SK-N-SH (cell line): ENCODE data around the gene SGCB. TPM values are rescaled to one million over a fixed set of nuclear protein-coding genes. Genes with fewer than 3 reads are reported as not detected.

Experiments
- CTCF ChIA-PET: fragments of 300-600, 350-600 bp; formaldehyde crosslinking; extraction: SDS; loops from one replicate; lab custom pipeline; 2021; lab: Yijun Ruan, JAX
- POLR2A ChIA-PET: fragments of 350-600 bp; sonication (Branson Sonifier 250); formaldehyde crosslinking; extraction: SDS; loops from one replicate; lab custom pipeline; 2020; ENCODE audit warnings: antibody characterized with exemption, inconsistent platforms; lab: Yijun Ruan, JAX
- DNase-seq: peaks from one replicate; pipeline ENCODE4 v3.0.0; 2012
- H2AFZ ChIP-seq: fragments of 200-600 bp; sonication (generic); 2 replicates; pipeline ENCODE4 v1.8.1; 2016; ENCODE audit warnings: antibody characterized with exemption, mild to moderate bottlenecking, low read depth
- H3F3A ChIP-seq: fragments of 200-600 bp; sonication (generic); replicated peaks from 2 replicates; pipeline ENCODE3; 2016; ENCODE audit warnings: antibody characterized with exemption, mild to moderate bottlenecking; ENCODE audit not compliant: insufficient read depth
- H3K27ac ChIP-seq, 2 experiments: fragments of 200-500 bp in 1 of 2; fragments of 200-600 bp in 1 of 2; sonication (Bioruptor generic) in 1 of 2; sonication (generic), shearing (Covaris generic) in 1 of 2; 2 replicates each; pipeline versions ENCODE4 v1.5.1 to v1.6.1; 2014 to 2016; ENCODE audit warnings: low read depth in 2 of 2, inconsistent platforms in 1 of 2, low read length in 1 of 2, mild to moderate bottlenecking in 1 of 2, mixed read lengths in 1 of 2
- H3K27me3 ChIP-seq: fragments of 200-600 bp; sonication (generic), shearing (Covaris generic); 2 replicates; pipeline ENCODE4 v1.6.1; 2016; ENCODE audit warnings: mixed run types; ENCODE audit not compliant: insufficient read depth
- H3K36me3 ChIP-seq, 2 experiments: fragments of 200-500 bp in 1 of 2; fragments of 200-600 bp in 1 of 2; sonication (Bioruptor generic) in 1 of 2; sonication (generic) in 1 of 2; replicated peaks in 1 of 2; 2 replicates each; pipeline versions ENCODE3 to v1.5.1; 2014 to 2016; ENCODE audit warnings: low read length in 1 of 2, mild to moderate bottlenecking in 1 of 2; ENCODE audit not compliant: insufficient read depth in 2 of 2, control insufficient read depth in 1 of 2
- H3K4me1 ChIP-seq, 2 experiments: fragments of 200-500 bp in 1 of 2; fragments of 200-600 bp in 1 of 2; sonication (Bioruptor generic) in 1 of 2; sonication (generic), shearing (Covaris generic) in 1 of 2; 2 replicates each; pipeline versions ENCODE4 v1.5.1 to v1.6.1; 2014 to 2016; ENCODE audit warnings: low read depth in 1 of 2, low read length in 1 of 2, mixed run types in 1 of 2; ENCODE audit not compliant: insufficient read depth in 2 of 2, control insufficient read depth in 1 of 2
- H3K4me2 ChIP-seq: fragments of 200-600 bp; sonication (generic), shearing (Covaris generic); 2 replicates; pipeline ENCODE4 v1.6.1; 2017; ENCODE audit warnings: mixed run types
- H3K4me3 ChIP-seq, 2 experiments: fragments of 200-500 bp in 1 of 2; fragments of 200-600 bp in 1 of 2; sonication (Bioruptor generic) in 1 of 2; sonication (generic), shearing (Covaris generic) in 1 of 2; 2 replicates each; pipeline versions ENCODE4 v1.5.1 to v1.8.1; 2014 to 2016; ENCODE audit warnings: low read depth in 2 of 2, inconsistent platforms in 1 of 2, low read length in 1 of 2, mild to moderate bottlenecking in 1 of 2, mixed read lengths in 1 of 2, moderate library complexity in 1 of 2
- H3K79me2 ChIP-seq: fragments of 200-600 bp; sonication (generic); 2 replicates; pipeline ENCODE4 v1.8.1; 2017; ENCODE audit warnings: mild to moderate bottlenecking; ENCODE audit not compliant: insufficient read depth
- H3K9ac ChIP-seq: fragments of 200-600 bp; sonication (generic); 2 replicates; pipeline ENCODE4 v1.6.1; 2017; ENCODE audit warnings: mixed run types
- H3K9me2 ChIP-seq: fragments of 200-600 bp; sonication (generic); 2 replicates; pipeline ENCODE4 v1.6.1; 2017; ENCODE audit warnings: mixed run types
- H3K9me3 ChIP-seq: fragments of 200-600 bp; sonication (generic); 2 replicates; pipeline ENCODE4 v1.6.1; 2017; ENCODE audit warnings: mixed run types, mild to moderate bottlenecking, moderate library complexity
- H4K20me1 ChIP-seq: fragments of 200-600 bp; sonication (generic); 2 replicates; pipeline ENCODE4 v1.6.1; 2017; ENCODE audit warnings: mild to moderate bottlenecking, mixed run types; ENCODE audit not compliant: insufficient read depth
- CHD2 ChIP-seq: fragments of 150-350 bp; IDR thresholded peaks from 2 replicates; pipeline ENCODE4 v1.6.1; 2018; ENCODE audit warnings: low read length; ENCODE audit not compliant: partially characterized antibody
- FOXJ3 ChIP-seq: sonication (generic); formaldehyde crosslinking; IDR thresholded peaks from 2 replicates; pipeline ENCODE4 v1.5.1; 2020; ENCODE audit warnings: mild to moderate bottlenecking, missing genetic modification reagents
- IRF3 ChIP-seq: fragments of 150-350 bp; IDR thresholded peaks from 2 replicates; pipeline ENCODE4 v1.6.1; 2016; ENCODE audit warnings: mild to moderate bottlenecking, low read depth, low read length
- JUND ChIP-seq: IDR thresholded peaks from 2 replicates; pipeline ENCODE4 v1.4.0; 2012
- MEF2A ChIP-seq: IDR thresholded peaks from 2 replicates; pipeline ENCODE4 v1.4.0; 2012; ENCODE audit warnings: low read depth, borderline replicate concordance
- MXI1 ChIP-seq: IDR thresholded peaks from 2 replicates; pipeline ENCODE4 v1.6.1; 2012; ENCODE audit warnings: mild to moderate bottlenecking, low read depth, low read length, improper control_type of control experiment
- NFIC ChIP-seq: IDR thresholded peaks from 2 replicates; pipeline ENCODE4 v1.4.0; 2012; ENCODE audit warnings: borderline replicate concordance
- NRF1 ChIP-seq: IDR thresholded peaks from 2 replicates; pipeline ENCODE4 v1.6.1; 2012; ENCODE audit warnings: low read depth, mild to moderate bottlenecking, low read length
- PBX3 ChIP-seq: IDR thresholded peaks from 2 replicates; pipeline ENCODE4; 2012
- POLR2AphosphoS5 ChIP-seq: IDR thresholded peaks from 2 replicates; pipeline ENCODE4 v1.6.1; 2012; ENCODE audit warnings: low read depth, low read length
- RAD21 ChIP-seq: IDR thresholded peaks from 2 replicates; pipeline ENCODE4 v1.6.1; 2012; ENCODE audit warnings: mild to moderate bottlenecking, low read length
- RCOR1 ChIP-seq: fragments of 150-350 bp; IDR thresholded peaks from 2 replicates; pipeline ENCODE4 v1.6.1; 2017; ENCODE audit warnings: antibody characterized with exemption, low read length
- RFX5 ChIP-seq: IDR thresholded peaks from 2 replicates; pipeline ENCODE4 v1.6.1; 2012; ENCODE audit warnings: mild to moderate bottlenecking, improper control_type of control experiment, low read length
- TAF1 ChIP-seq: IDR thresholded peaks from 2 replicates; pipeline ENCODE4 v1.6.1; 2012; ENCODE audit warnings: low read depth, mild to moderate bottlenecking, low read length, moderate library complexity, borderline replicate concordance
- TEAD4 ChIP-seq: IDR thresholded peaks from 2 replicates; pipeline ENCODE4 v1.4.0; 2012; ENCODE audit warnings: mild to moderate bottlenecking, borderline replicate concordance; ENCODE audit not compliant: insufficient read depth
- YY1 ChIP-seq: IDR thresholded peaks from 2 replicates; pipeline ENCODE4 v1.4.0; 2012; ENCODE audit warnings: low read depth, mild to moderate bottlenecking
- ZBTB33 ChIP-seq: IDR thresholded peaks from 2 replicates; pipeline ENCODE4 v1.4.0; 2012; ENCODE audit warnings: low read depth, borderline replicate concordance
- polyA plus RNA-seq, 3 experiments: library from polyadenylated mRNA; depleted of rRNA; stranded (reverse); fragments of >200 nt; gene quantifications; 2 replicates each; pipeline ENCODE4 v1.2.3, GENCODE V29; 2012
- TF ChIP-seq, protein P1 (sequence below): IDR thresholded peaks from 2 replicates; pipeline ENCODE4 v1.6.1; 2012; ENCODE audit warnings: mild to moderate bottlenecking, low read depth, low read length, moderate library complexity

SGCB gene
- polyA plus RNA-seq, 1 of the 3 experiments (the other 2 are of a cell fraction): 25.1 TPM

GRCh38 chr4:52004414-52004813, 33.7 kb downstream of the SGCB start:
- Histone ChIP-seq H3K4me3 (no peak overlapping the region), H3K9me3 (no peaks in the 10 kb centered on the region), H3K27ac (no peak overlapping the region), H3K79me2 (no peaks in the 10 kb centered on the region), H3F3A (no peaks in the 10 kb centered on the region), H3K9ac (no peak overlapping the region), H4K20me1 (no peaks in the 10 kb centered on the region), H3K36me3 (no peaks in the 10 kb centered on the region), H3K27me3 (no peaks in the 10 kb centered on the region), H3K9me2 (no peaks in the 10 kb centered on the region), H2AFZ (no peak overlapping the region), H3K4me1 (no peaks in the 10 kb centered on the region), H3K4me2 (no peak overlapping the region)
- DNase-seq: no peak
- TF ChIP-seq MEF2A (no peak), NRF1 (no peak), MXI1 (no peak), YY1 (no peak), TEAD4 (no peak), NFIC (no peak), RCOR1 (no peak), RAD21 (no peak), JUND (no peak), POLR2AphosphoS5 (no peak), RFX5 (no peak), TAF1 (no peak), PBX3 (no peak), ZBTB33 (no peak), FOXJ3 (CRISPR knock-in tag) (no peak), CHD2 (no peak), IRF3 (no peak)
- TF ChIP-seq, protein P1, sequence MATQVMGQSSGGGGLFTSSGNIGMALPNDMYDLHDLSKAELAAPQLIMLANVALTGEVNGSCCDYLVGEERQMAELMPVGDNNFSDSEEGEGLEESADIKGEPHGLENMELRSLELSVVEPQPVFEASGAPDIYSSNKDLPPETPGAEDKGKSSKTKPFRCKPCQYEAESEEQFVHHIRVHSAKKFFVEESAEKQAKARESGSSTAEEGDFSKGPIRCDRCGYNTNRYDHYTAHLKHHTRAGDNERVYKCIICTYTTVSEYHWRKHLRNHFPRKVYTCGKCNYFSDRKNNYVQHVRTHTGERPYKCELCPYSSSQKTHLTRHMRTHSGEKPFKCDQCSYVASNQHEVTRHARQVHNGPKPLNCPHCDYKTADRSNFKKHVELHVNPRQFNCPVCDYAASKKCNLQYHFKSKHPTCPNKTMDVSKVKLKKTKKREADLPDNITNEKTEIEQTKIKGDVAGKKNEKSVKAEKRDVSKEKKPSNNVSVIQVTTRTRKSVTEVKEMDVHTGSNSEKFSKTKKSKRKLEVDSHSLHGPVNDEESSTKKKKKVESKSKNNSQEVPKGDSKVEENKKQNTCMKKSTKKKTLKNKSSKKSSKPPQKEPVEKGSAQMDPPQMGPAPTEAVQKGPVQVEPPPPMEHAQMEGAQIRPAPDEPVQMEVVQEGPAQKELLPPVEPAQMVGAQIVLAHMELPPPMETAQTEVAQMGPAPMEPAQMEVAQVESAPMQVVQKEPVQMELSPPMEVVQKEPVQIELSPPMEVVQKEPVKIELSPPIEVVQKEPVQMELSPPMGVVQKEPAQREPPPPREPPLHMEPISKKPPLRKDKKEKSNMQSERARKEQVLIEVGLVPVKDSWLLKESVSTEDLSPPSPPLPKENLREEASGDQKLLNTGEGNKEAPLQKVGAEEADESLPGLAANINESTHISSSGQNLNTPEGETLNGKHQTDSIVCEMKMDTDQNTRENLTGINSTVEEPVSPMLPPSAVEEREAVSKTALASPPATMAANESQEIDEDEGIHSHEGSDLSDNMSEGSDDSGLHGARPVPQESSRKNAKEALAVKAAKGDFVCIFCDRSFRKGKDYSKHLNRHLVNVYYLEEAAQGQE: no peak
- CTCF ChIA-PET: no interaction called here
- POLR2A ChIA-PET: no interaction called here
